Right cardiac atrium (tissue), 5 donors: Measurements from ENCODE around the gene ZNF385D. TPM values are rescaled to one million over a fixed set of nuclear protein-coding genes. Genes with fewer than 3 reads are reported as not detected.

ENCODE experiments used
- ATAC-seq, 2 donors: fragments of 200-7000 bp; cut with Tn5 transposase; one replicate each; pipeline versions ENCODE4 v1.8.0 to v1.9.1; 2020; ENCODE audit warnings: moderate library complexity in 2 of 2, mild to moderate bottlenecking in 1 of 2
- DNase-seq, 3 donors: peaks; one replicate each; pipeline ENCODE4 v3.0.0-alpha.2; 2020
- H3K27ac ChIP-seq: one replicate; pipeline ENCODE4 v1.5.1; 2013; ENCODE audit warnings: mild to moderate bottlenecking, low read length, control low read depth, moderate library complexity
- H3K27me3 ChIP-seq: one replicate; pipeline ENCODE4 v1.6.1; 2013; ENCODE audit not compliant: control insufficient read depth, insufficient read depth
- H3K4me1 ChIP-seq: one replicate; pipeline ENCODE4 v1.6.1; 2013; ENCODE audit warnings: low read length; ENCODE audit not compliant: control insufficient read depth, insufficient read depth
- H3K4me3 ChIP-seq: one replicate; pipeline ENCODE4 v1.5.1; 2013; ENCODE audit warnings: low read length, control low read depth
- H3K9me3 ChIP-seq: one replicate; pipeline ENCODE4 v1.6.1; 2013; ENCODE audit warnings: low read length; ENCODE audit not compliant: control insufficient read depth
- WGBS: extraction: QIAGEN DNeasy Blood & Tissue Kit; methylation state at CpG from one replicate; pipeline ENCODE4 v1.1.7; 2013; 5-methylcytosine and 5-hydroxymethylcytosine counted together
- intact Hi-C, 4 donors: fragments of 100-400 bp; cut with DNase I; formaldehyde crosslinking; loops; one replicate each; pipeline versions ENCODE4 v1.11.0 to v1.14.0; 2022 to 2023
- polyA plus RNA-seq: library from polyadenylated mRNA; stranded (reverse); fragments of 200-250 nt; gene quantifications from one replicate; pipeline ENCODE4 v1.2.3, GENCODE V29; 2013
- total RNA-seq, 4 donors: library from RNA; stranded (reverse); fragmentation: NEBNext Ultra II Directional; extraction: Animal tissue kit (Norgen Biotek cat#: 25700); gene quantifications; one replicate each; pipeline ENCODE4 v1.2.1, GENCODE V29; 2021
- donor health status: healthy with polysubstance abuse.
- donor health status: DM: no; HTN: yes; CAD: no.
- donor health status: DM: no; HTN: no; CAD: no.
- donor health status: DM: no; HTN: yes; CAD: no; lungs with severe emphysema.
- donor health status: DM: yes; HTN: yes; CAD: no.

The ZNF385D gene
- total and polyA plus RNA-seq, 5 donors, result 0.86 to 1.8 (median 1.5) TPM

GRCh38 chr3:21750080-21750696 is 822 bp downstream of the ZNF385D start:
- ATAC-seq, result no peak
- WGBS, result 27% methylated on average over 8 of the region's 8 CpGs

GRCh38 chr3:21747966-21748555 is 2.9 kb downstream of the ZNF385D start:
- intact Hi-C loops, result no loop called here
- ATAC-seq (no peak), DNase-seq (no peak)
- no peak overlapping the region for H3K4me3 ChIP-seq
- WGBS, result 65% methylated on average over 5 of the region's 5 CpGs
- peaks cover 3% of the 10 kb centered on the region for H3K4me1 ChIP-seq
- H3K9me3 ChIP-seq, result no peaks in the 10 kb centered on the region
- H3K27ac ChIP-seq, result no peak overlapping the region
- H3K27me3 ChIP-seq, result no peaks in the 10 kb centered on the region

More at GRCh38 chr3:21750080-21750696, 822 bp downstream of the ZNF385D start:
- intact Hi-C loops, result loop anchor here (5.0 to 10.0 kb wide), 4 partner anchors 85 to 147 kb away; no protein-coding TSS in a partner anchor
- Histone ChIP-seq H3K4me3 (peak overlapping the region; percentile 41), H3K27me3 (no peaks in the 10 kb centered on the region), H3K27ac (no peak overlapping the region), H3K9me3 (no peaks in the 10 kb centered on the region), H3K4me1 (no peaks in the 10 kb centered on the region)
- DNase-seq, result no peak

- intact Hi-C loops, result no loop called here
- no peak overlapping the region for H3K27ac ChIP-seq
These were observed 3.6 kb downstream of the ZNF385D start for GRCh38 chr3:21747376-21747775.

DNA sequence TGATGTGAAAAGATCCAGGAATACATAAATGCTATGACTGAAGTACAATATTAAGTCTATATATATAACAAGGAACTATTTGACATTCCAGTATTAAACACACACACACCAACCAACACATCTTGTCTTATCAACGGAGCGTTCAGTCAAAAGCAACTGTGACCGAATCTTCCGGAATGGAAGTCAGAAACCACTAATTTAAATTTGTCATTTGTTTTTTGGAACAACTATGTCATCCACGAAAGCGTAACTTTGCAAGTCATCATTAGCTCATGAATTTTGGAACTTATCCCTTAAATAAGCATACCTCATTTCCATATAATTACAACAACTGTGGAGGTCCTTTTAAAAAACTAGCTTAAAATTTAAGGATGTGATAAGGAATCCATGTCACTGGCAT is 5.0 kb downstream of the ZNF385D start:
- H3K4me3 ChIP-seq, result no peak overlapping the region

More at GRCh38 chr3:21747376-21747775, 3.6 kb downstream of the ZNF385D start:
- Histone ChIP-seq H3K27me3 (no peaks in the 10 kb centered on the region), H3K4me1 (peaks cover 3% of the 10 kb centered on the region), H3K4me3 (no peak overlapping the region), H3K9me3 (no peaks in the 10 kb centered on the region)
- WGBS, result 75% methylated on average over 3 of the region's 3 CpGs
- ATAC-seq (no peak), DNase-seq (no peak)

GRCh38 chr3:21744793-21745192 is 6.2 kb downstream of the ZNF385D start:
- no peak for ATAC-seq
- intact Hi-C loops, result no loop called here

More for the DNA sequence above, 5.0 kb downstream of the ZNF385D start:
- WGBS, result 60% methylated on average over 6 of the region's 6 CpGs
- no peak for DNase-seq
- intact Hi-C loops, result no loop called here
- no peaks in the 10 kb centered on the region for H3K9me3 ChIP-seq
- no peak overlapping the region for H3K27ac ChIP-seq
- no peak for ATAC-seq
- H3K4me1 ChIP-seq, result peaks cover 3% of the 10 kb centered on the region
- no peaks in the 10 kb centered on the region for H3K27me3 ChIP-seq

GRCh38 chr3:21738935-21739702 is 11.9 kb downstream of the ZNF385D start:
- no peak for DNase-seq
- ATAC-seq, result peak; percentile 16 to 57
- Histone ChIP-seq H3K27ac (peak overlapping the region; percentile 10), H3K27me3 (no peaks in the 10 kb centered on the region), H3K9me3 (no peaks in the 10 kb centered on the region), H3K4me3 (no peak overlapping the region), H3K4me1 (peaks cover 2% of the 10 kb centered on the region)
- WGBS, result 60% methylated on average over 15 of the region's 15 CpGs
- intact Hi-C loops, result no loop called here

More at GRCh38 chr3:21744793-21745192, 6.2 kb downstream of the ZNF385D start:
- H3K9me3 ChIP-seq, result no peaks in the 10 kb centered on the region
- 36% methylated on average over 2 of the region's 2 CpGs for WGBS
- DNase-seq, result no peak
- no peak overlapping the region for H3K4me3 ChIP-seq
- no peaks in the 10 kb centered on the region for H3K27me3 ChIP-seq
- H3K4me1 ChIP-seq, result peaks cover 3% of the 10 kb centered on the region
- H3K27ac ChIP-seq, result no peak overlapping the region

DNA sequence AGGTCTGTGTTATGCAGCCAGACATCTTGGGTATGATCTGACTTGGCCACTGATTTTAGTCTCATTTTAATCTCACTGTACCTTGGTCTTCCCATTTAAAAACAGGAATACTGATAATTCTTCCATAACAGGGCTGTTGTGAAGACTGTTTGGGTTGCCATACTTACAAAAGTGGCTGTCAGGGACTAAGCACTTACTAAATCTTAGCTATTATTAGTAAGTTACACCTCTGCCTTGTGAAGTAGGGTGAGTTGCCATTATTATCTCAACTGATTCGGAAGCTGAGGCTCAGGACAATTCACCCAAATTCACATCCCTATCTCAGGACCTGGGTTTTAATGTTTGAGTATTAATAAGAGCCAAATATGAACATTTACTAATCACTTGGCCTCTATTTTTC is 12.7 kb downstream of the ZNF385D start:
- ATAC-seq, result peak in 1 of 2 donors; percentile 74
- Histone ChIP-seq H3K27me3 (no peaks in the 10 kb centered on the region), H3K27ac (no peak overlapping the region), H3K4me1 (peaks cover 2% of the 10 kb centered on the region), H3K4me3 (no peak overlapping the region), H3K9me3 (no peaks in the 10 kb centered on the region)
- WGBS, result 64% methylated on average over 1 of the region's 1 CpG
- intact Hi-C loops, result no loop called here
- DNase-seq, result no peak

DNA sequence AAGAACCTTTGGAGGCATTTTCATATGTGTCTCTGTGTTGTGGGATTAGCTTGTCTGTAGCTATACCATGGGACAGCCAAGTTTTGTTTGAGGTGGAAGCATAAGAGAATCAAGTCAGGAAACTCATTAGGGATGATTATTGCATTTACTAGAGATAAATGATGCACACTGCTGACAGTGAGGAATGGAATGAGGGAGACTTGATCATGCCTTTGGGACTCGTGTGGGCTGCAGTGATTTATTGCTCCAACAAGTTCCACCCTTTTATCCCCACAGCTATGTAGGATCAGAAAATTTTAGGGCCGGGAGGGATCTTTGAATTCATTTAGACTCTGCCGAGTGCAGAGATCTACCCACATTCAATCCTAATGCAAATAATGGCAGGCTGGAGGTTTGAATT is 16.3 kb downstream of the ZNF385D start:
- no peaks in the 10 kb centered on the region for H3K9me3 ChIP-seq
- intact Hi-C loops, result no loop called here
- 73% methylated on average over 3 of the region's 3 CpGs for WGBS
- no peak overlapping the region for H3K27ac ChIP-seq
- no peak overlapping the region for H3K4me3 ChIP-seq
- peaks cover 2% of the 10 kb centered on the region for H3K4me1 ChIP-seq
- no peak for ATAC-seq
- DNase-seq, result no peak
- H3K27me3 ChIP-seq, result no peaks in the 10 kb centered on the region

DNA sequence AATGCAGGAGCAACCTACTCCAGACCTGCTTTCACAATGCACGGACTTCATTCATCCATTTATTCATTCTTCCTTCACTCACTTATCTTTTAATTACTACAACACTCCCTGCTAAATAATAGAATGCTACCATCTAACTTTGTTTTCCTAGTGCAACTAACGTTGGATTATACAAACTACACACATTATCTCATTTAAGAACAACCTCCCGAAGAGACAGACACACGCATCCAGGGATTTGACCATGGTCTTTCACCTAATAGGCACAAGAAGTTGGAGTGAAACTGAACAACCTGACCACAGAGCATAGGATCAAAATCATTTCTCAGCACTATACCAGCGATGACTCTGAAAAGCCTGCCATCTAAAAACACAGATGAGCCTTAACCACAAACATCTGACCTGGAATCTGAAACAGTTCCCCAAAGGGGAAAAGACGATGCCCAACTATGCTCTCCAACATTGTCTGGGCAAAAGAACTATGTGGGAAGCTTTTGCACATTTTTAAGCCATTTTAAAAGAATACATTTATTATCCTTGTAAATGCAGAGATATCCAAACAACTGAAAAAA is 21.0 kb downstream of the ZNF385D start:
- Histone ChIP-seq H3K4me3 (no peak overlapping the region), H3K27me3 (no peaks in the 10 kb centered on the region), H3K9me3 (no peaks in the 10 kb centered on the region), H3K27ac (no peak overlapping the region), H3K4me1 (no peaks in the 10 kb centered on the region)
- no peak for ATAC-seq
- no peak for DNase-seq
- intact Hi-C loops, result no loop called here
- WGBS, result 76% methylated on average over 6 of the region's 6 CpGs

DNA sequence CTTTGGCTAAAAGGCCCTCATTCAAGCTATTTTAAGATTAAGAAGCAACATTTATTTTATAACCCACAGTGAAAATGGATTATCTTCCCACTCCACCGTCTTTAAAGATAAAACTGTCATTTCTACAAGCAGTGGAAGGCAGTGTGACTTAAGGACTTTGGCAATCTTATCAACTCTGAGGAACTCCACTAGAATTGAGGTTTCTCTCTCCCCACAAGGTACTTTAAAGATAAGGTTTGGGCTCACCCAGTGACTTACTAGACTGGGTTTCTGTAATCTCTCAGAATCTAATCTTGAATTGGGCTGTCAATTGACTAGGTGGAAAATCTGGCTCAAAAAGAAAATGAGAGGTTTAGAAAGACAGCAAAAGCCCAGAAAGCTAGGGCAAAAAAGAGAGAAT is 21.7 kb downstream of the ZNF385D start:
- Histone ChIP-seq H3K4me1 (no peaks in the 10 kb centered on the region), H3K4me3 (no peak overlapping the region), H3K27ac (no peak overlapping the region), H3K27me3 (no peaks in the 10 kb centered on the region), H3K9me3 (no peaks in the 10 kb centered on the region)
- DNase-seq (no peak), ATAC-seq (no peak)
- WGBS, result 11% methylated on average over 1 of the region's 1 CpG
- intact Hi-C loops, result no loop called here

- Histone ChIP-seq H3K9me3 (no peaks in the 10 kb centered on the region), H3K4me3 (no peak overlapping the region), H3K4me1 (no peaks in the 10 kb centered on the region), H3K27me3 (no peaks in the 10 kb centered on the region), H3K27ac (no peak overlapping the region)
- intact Hi-C loops, result no loop called here
- 69% methylated on average over 3 of the region's 3 CpGs for WGBS
- no peak for DNase-seq
- ATAC-seq, result no peak
These were observed 28.2 kb downstream of the ZNF385D start for GRCh38 chr3:21722768-21723167.
